ENCODE measurements around the gene IL13RA1.
"Not testable (repeated sequence)": the region's sequence is repeated elsewhere in the genome, so short reads cannot be mapped to it uniquely, and the experiment has no call there.

The IL13RA1 gene

GRCh38 chrX:118727686-118728339 lies 407 bp downstream of the IL13RA1 start:
- no peak for DNase-seq (ENCODE audit: insufficient read length, low spot score)

GRCh38 chrX:118729042-118729652 lies 1.7 kb downstream of the IL13RA1 start:
- no peak for DNase-seq (ENCODE audit: insufficient read length, low spot score)
- FAIRE-seq, result no peak

More at GRCh38 chrX:118727686-118728339, 407 bp downstream of the IL13RA1 start:
- no peak for FAIRE-seq

GRCh38 chrX:118730500-118731247 lies 3.3 kb downstream of the IL13RA1 start:
- no peak for FAIRE-seq

GRCh38 chrX:118732551-118732950 lies 5.1 kb downstream of the IL13RA1 start:
- FAIRE-seq; DNase-seq (ENCODE audit: insufficient read length, low spot score): not testable (repeated sequence)

More at GRCh38 chrX:118730500-118731247, 3.3 kb downstream of the IL13RA1 start:
- no peak for DNase-seq (ENCODE audit: insufficient read length, low spot score)

DNA sequence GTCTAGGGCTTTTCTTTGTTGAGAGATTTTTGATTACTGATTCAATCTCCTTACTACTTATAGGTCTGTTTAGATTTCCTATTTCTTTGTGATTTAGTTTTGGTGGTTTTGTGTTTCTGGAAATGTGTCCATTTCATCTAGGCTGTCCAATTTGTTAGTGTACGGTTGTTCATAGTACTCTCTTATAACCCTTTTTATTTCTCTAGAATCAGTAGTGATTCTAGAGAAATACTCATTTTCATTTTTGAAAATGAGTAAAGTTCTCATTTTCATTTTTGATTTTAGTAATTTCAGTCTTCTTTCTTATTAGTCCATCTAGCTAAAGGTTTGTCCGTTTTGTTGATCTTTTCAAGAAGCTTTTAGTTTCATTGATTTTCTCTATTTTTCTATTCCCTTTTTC lies 7.5 kb downstream of the IL13RA1 start:
- FAIRE-seq (no peak), DNase-seq (ENCODE audit: insufficient read length, low spot score) (no peak)

DNA sequence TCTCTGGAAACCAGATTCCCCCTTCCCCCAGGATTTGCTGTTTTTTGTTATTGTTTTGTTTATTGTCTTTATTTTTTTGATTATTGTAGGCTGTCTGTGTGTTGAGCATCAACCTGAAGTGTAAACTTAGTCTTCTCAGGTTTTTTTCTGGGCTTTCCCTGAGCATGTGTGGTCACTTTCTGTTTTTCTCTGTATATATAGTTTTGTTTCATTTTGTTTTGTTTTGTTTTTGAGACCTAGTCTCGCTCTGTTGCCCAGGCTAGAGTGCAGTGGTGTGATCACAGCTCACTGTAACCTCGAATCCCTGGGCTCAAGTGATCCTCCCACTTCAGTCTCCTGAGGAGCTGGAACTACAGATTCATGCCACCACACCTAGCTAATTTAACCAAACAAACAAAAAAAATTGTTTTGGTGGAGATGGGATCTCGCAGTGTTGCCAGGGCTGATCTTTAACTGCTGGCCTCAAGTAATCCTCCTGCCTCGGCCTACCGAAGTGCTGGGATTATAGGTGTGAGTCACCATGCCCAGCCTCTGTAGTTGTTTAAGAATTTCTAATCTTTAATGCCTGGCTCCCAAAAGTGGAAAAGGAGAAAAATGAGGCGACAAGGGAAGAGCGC lies 9.1 kb downstream of the IL13RA1 start:
- no peak for DNase-seq (ENCODE audit: insufficient read length, low spot score)
- FAIRE-seq, result no peak

DNA sequence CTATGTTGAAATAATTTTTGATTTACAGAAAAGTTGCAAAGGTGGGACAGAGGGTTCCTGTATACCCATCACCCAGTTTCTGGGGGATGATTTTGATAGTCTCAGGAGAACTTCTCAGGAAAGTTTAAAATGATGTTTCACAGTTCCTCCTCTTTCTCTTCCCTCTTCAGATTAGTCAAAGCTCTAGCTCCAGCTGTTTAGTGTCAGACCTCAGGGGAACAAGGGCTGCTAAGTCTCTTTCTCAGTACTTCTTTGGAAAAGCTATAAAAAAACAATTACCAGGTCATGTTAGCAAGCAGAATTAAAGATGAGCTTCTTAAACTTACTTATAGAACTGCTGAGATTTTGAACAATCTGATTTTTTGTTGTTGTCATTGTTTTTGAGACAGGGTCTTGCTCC lies 12.2 kb downstream of the IL13RA1 start:
- DNase-seq (ENCODE audit: insufficient read length, low spot score) (no peak), FAIRE-seq (no peak)

DNA sequence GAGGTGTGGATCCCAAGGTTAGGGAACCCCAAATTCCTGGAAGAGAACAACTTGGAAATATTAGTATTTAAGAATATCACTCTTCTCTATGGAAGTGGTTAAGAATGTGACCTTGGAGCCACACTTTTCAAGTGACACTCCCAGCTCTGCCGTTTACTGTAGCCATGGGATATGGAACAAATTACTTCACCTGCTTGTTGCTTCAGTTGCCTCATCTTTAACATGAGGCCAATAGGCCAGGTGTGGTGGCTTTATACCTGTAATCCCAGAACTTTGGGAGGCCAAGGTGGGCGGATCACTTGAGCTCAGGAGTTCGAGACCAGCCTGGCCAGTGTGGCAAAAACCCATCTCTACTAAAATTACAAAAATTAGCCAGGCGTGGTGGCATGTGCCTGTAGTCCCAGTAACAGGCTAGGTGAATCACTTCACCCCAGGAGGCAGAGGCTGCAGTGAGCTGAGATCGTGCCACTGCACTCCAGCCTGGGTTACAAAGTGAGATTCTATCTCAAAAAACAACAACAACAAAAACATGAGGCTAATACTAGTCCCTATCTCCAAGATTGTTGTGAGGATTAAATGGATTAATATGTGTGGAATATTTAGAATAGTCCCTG lies 13.0 kb downstream of the IL13RA1 start:
- DNase-seq (ENCODE audit: insufficient read length, low spot score) (no peak), FAIRE-seq (no peak)

DNA sequence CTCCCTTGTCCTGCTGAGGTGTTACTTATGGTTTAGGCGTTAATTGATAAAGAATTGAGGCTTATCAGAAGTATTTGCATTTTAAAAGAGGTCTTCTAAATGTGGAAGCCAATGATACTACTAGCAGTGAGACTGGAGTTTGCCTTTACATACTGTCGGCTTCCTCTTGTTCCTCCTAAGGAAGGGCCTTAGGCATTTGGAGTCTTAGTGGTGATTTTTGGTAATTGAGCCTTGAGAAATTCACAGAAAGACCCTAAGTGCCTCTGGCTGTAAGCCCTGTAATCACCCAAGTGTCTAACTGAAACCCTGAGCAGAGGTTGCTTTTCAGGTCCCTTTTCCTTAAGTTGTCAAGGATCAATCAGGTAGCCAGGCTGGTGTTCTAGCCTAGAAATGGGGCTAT lies 14.8 kb downstream of the IL13RA1 start:
- FAIRE-seq (no peak), DNase-seq (ENCODE audit: insufficient read length, low spot score) (no peak)

DNA sequence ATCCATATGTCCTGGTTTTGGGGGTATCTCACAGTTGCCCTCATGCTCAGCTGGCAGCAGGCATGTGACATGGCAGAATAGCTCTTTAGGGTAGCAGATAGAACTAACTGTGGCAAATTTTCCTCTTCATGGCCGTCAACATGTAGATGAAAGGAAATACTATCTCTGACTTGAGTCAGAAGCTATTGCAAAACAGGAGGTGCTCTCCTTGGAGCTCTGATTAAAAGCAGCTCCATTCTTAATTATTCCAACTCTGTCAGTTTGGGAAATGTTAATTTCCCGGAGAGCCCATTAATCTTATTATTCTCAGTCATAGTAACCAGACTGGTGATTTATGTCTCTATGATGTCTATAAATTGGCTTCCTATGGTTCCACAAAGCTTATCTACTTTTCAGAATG lies 18.2 kb downstream of the IL13RA1 start:
- FAIRE-seq, result no peak
- DNase-seq (ENCODE audit: insufficient read length, low spot score), result no peak

- FAIRE-seq, result no peak
- DNase-seq (ENCODE audit: insufficient read length, low spot score), result no peak
Observed at GRCh38 chrX:118751950-118752783, 24.8 kb downstream of the IL13RA1 start.

GRCh38 chrX:118755633-118756032 lies 28.2 kb downstream of the IL13RA1 start:
- FAIRE-seq, result no peak

GRCh38 chrX:118756101-118756500 lies 28.7 kb downstream of the IL13RA1 start:
- no peak for FAIRE-seq
- DNase-seq (ENCODE audit: insufficient read length, low spot score), result no peak

More at GRCh38 chrX:118755633-118756032, 28.2 kb downstream of the IL13RA1 start:
- no peak for DNase-seq (ENCODE audit: insufficient read length, low spot score)

GRCh38 chrX:118758511-118758910 lies 31.1 kb downstream of the IL13RA1 start:
- no peak for FAIRE-seq
- no peak for DNase-seq (ENCODE audit: insufficient read length, low spot score)

GRCh38 chrX:118760025-118760424 lies 32.6 kb downstream of the IL13RA1 start:
- FAIRE-seq (no peak), DNase-seq (ENCODE audit: insufficient read length, low spot score) (no peak)

DNA sequence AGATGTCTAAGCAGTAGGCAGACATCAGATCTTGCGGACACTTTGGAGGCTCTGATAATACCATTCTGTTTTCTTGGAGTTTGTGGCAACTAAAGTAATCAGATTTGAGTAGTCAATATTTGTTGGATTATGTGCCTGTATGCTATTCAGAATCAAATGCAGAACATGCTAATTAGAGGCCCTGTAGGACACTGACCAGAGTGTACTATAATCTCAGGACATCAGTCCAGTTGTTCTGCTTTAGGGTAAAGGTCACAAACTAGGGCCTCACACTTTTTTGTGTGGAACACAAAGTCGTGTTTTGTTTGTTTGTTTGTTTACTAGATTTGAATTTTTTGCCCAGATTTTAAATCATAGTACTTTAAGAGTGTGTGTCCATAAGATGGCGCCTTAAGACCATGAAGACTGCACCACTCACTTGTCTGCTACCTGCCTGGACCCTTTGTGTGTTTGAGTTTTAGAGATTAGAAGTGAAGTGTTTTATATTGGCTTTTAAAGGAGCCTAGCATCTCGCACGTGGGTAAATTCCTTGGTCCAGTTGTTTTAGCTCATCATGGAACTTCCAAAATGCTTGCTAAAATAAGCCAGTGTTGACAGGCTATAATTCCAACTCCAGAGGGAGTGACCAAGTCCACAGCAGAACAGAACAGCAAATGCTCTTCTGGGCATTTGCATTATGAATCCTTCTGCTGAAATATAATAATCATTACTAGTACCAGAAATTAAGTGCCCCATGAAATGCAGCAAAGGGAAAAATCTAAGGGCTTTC lies 34.7 kb downstream of the IL13RA1 start:
- DNase-seq (ENCODE audit: insufficient read length, low spot score), result no peak
- FAIRE-seq, result no peak

GRCh38 chrX:118763489-118763888 lies 36.1 kb downstream of the IL13RA1 start:
- FAIRE-seq (no peak), DNase-seq (ENCODE audit: insufficient read length, low spot score) (no peak)

GRCh38 chrX:118764122-118764521 lies 36.7 kb downstream of the IL13RA1 start:
- no peak for FAIRE-seq
- no peak for DNase-seq (ENCODE audit: insufficient read length, low spot score)

DNA sequence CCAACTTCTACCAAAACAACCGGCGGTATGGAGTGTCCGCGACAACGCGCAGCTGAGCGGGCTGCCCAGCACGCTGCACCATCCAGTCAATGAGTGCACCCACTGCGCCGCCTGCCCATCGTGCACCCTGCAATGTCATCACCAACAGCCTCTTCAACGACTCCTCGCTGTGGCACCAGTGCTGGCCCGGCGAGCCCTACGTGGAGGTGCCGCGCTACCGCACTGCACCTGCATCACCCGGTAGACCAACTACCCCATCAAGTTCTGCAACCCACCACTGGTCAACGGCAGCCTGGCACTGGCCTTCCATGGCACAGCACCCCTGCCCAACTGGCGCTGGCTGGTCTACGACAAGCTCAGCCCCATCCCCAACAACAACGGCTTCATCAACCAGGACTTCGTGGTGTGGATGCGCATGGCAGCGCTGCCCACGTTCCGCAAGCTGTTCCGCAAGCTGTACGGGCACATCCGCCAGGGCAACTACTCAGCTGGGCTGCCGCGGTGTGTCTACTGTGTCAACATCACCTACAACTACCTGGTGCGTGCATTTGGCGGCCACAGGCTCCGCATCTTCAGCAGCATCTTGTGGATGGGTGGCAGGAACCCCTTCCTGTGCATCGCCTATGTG lies 42.8 kb downstream of the IL13RA1 start:
- no peak for FAIRE-seq
- no peak for DNase-seq (ENCODE audit: insufficient read length, low spot score)
